Mesenchymal stem cell (in vitro differentiated cells and primary cell): ENCODE results near the gene CDK9.

Source experiments
- DNase-seq: peaks from one replicate; pipeline ENCODE4 v3.0.0-alpha.2; 2013
- H2AFZ ChIP-seq: one replicate; pipeline ENCODE4 v1.6.1; 2013; ENCODE audit warnings: low read depth, mild to moderate bottlenecking, control low read depth, inconsistent platforms, low read length, moderate library complexity
- H2AK5ac ChIP-seq: 2 replicates; pipeline ENCODE4 v1.6.1; 2013; ENCODE audit warnings: low read length, moderate library complexity, mild to moderate bottlenecking, inconsistent platforms; ENCODE audit not compliant: severe bottlenecking
- H2BK120ac ChIP-seq: one replicate; pipeline ENCODE4 v1.6.1; 2013; ENCODE audit warnings: low read depth, mild to moderate bottlenecking, inconsistent platforms, low read length, moderate library complexity
- H2BK12ac ChIP-seq, 2 experiments: one replicate each; pipeline ENCODE4 v1.6.1; 2013; ENCODE audit warnings: inconsistent platforms in 2 of 2, low read length in 2 of 2, mild to moderate bottlenecking in 2 of 2, moderate library complexity in 2 of 2, control low read depth in 1 of 2
- H2BK15ac ChIP-seq: one replicate; pipeline ENCODE4 v1.6.1; 2013; ENCODE audit warnings: mild to moderate bottlenecking, low read depth, inconsistent platforms; ENCODE audit not compliant: poor library complexity, severe bottlenecking
- H2BK5ac ChIP-seq: 2 replicates; pipeline ENCODE4 v1.6.1; 2013; ENCODE audit warnings: low read depth, mild to moderate bottlenecking, low read length, control low read depth, inconsistent platforms; ENCODE audit not compliant: poor library complexity, severe bottlenecking
- H3K14ac ChIP-seq, 2 experiments: one replicate each; pipeline ENCODE4 v1.6.1; 2013; ENCODE audit warnings: inconsistent platforms in 2 of 2, low read length in 2 of 2, control low read depth in 1 of 2, mild to moderate bottlenecking in 1 of 2, moderate library complexity in 1 of 2
- H3K18ac ChIP-seq, 2 experiments: one replicate each; pipeline ENCODE4 v1.6.1; 2013; ENCODE audit warnings: inconsistent platforms in 2 of 2, low read length in 2 of 2, control low read depth in 1 of 2, low read depth in 1 of 2, mild to moderate bottlenecking in 1 of 2
- H3K23ac ChIP-seq, 2 experiments: one replicate each; pipeline ENCODE4 v1.6.1; 2013; ENCODE audit warnings: inconsistent platforms in 2 of 2, low read length in 2 of 2, mild to moderate bottlenecking in 2 of 2, moderate library complexity in 2 of 2, control low read depth in 1 of 2
- H3K27ac ChIP-seq: 2 replicates; pipeline ENCODE4 v1.5.1; 2013; ENCODE audit warnings: mild to moderate bottlenecking, moderate library complexity, low read length, control low read depth, inconsistent platforms; ENCODE audit not compliant: poor library complexity, severe bottlenecking
- H3K27me3 ChIP-seq, 2 experiments: 2 replicates each; pipeline versions ENCODE4 v1.6.1 to v1.7.0; 2013; ENCODE audit warnings: low read length in 2 of 2, mild to moderate bottlenecking in 2 of 2, moderate library complexity in 2 of 2, control low read depth in 1 of 2, inconsistent platforms in 1 of 2; ENCODE audit not compliant: control insufficient read depth in 1 of 2, insufficient read depth in 1 of 2
- H3K36me3 ChIP-seq, 2 experiments: 2 replicates each; pipeline versions ENCODE4 v1.6.1 to v1.7.0; 2013; ENCODE audit warnings: low read length in 2 of 2, control low read depth in 1 of 2, inconsistent platforms in 1 of 2, low read depth in 1 of 2, mild to moderate bottlenecking in 1 of 2; ENCODE audit not compliant: insufficient read depth in 2 of 2, control insufficient read depth in 1 of 2
- H3K4ac ChIP-seq, 2 experiments: one replicate each; pipeline ENCODE4 v1.6.1; 2013; ENCODE audit warnings: inconsistent platforms in 2 of 2, low read length in 2 of 2, mild to moderate bottlenecking in 2 of 2, moderate library complexity in 2 of 2, control low read depth in 1 of 2, low read depth in 1 of 2
- H3K4me1 ChIP-seq: 2 replicates; pipeline ENCODE4 v1.6.1; 2013; ENCODE audit warnings: low read depth, low read length, control low read depth; ENCODE audit not compliant: control insufficient read depth, insufficient read depth
- H3K4me2 ChIP-seq: 2 replicates; pipeline ENCODE4 v1.6.1; 2013; ENCODE audit warnings: low read length, mild to moderate bottlenecking, inconsistent platforms; ENCODE audit not compliant: poor library complexity, severe bottlenecking
- H3K4me3 ChIP-seq, 2 experiments: 2 replicates each; pipeline versions ENCODE4 v1.5.1 to v1.7.0; 2013; ENCODE audit warnings: low read length in 2 of 2, mild to moderate bottlenecking in 2 of 2, control low read depth in 1 of 2, low read depth in 1 of 2; ENCODE audit not compliant: insufficient read depth in 1 of 2
- H3K79me1 ChIP-seq: replicated peaks from 2 replicates; pipeline ENCODE4 v1.6.1; 2013; ENCODE audit warnings: mild to moderate bottlenecking, control low read depth, low read length, inconsistent platforms; ENCODE audit not compliant: poor library complexity, severe bottlenecking
- H3K9ac ChIP-seq: 2 replicates; pipeline ENCODE4 v1.7.0; 2013; ENCODE audit warnings: mild to moderate bottlenecking, low read length, moderate library complexity
- H3K9me3 ChIP-seq: 2 replicates; pipeline ENCODE4 v1.7.0; 2013; ENCODE audit warnings: mild to moderate bottlenecking, low read length; ENCODE audit not compliant: control insufficient read depth
- H4K8ac ChIP-seq: one replicate; pipeline ENCODE4 v1.6.1; 2013; ENCODE audit warnings: inconsistent platforms, mild to moderate bottlenecking, low read length, moderate library complexity
- H4K91ac ChIP-seq: one replicate; pipeline ENCODE4 v1.6.1; 2013; ENCODE audit warnings: mild to moderate bottlenecking, low read length, inconsistent platforms
- WGBS: methylation state at CpG from one replicate; pipeline ENCODE4 v1.1.7; 2013; ENCODE audit warnings: mixed read lengths; 5-methylcytosine and 5-hydroxymethylcytosine counted together

CDK9 gene

GRCh38 chr9:127826253-127826913 lies 40.5 kb downstream of the CDK9 start:
- H3K79me1 ChIP-seq, result peaks cover 10% of the 10 kb centered on the region
- 91% methylated on average over 6 of the region's 7 CpGs for WGBS

DNA sequence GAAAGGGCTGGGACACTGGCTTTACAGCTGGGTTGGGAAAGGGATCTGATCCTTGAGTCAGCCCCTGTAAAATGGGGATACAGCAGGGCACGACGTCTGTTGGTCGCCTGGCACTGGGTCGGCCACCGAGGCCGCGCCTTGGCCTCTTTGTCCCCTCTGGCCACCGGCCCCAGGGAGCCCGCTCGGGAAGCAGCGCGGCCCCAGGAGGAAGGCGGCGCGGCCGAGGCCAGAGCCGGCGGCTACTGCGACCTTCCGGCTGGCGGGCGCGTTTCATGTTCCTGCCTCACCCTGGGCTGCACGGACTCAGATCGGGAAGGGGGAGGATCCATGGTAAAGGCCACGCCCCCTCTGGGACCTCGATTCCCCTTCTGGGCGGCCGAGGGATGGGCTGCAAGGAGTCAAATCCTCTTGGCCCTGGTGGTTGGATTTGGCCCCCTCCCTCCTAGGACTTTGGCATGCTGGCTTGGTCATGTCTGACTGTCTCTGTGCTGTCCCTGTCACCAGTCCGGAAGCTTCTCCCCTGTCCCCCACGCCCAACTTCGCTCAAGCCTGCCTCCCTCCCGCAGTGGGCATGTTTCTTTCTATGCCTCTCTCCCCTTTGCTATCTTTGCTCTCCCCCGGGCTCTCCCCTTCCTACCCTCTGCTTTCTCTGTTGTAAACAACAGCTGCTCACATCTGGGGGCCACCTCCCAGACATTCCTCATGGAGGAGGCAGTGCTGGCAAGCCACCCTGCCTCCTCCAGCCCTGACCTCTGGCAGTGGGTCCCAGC lies 42.6 kb downstream of the CDK9 start:
- peak overlapping the region; percentile 87 for H4K91ac ChIP-seq
- 7% methylated on average over 34 of the region's 34 CpGs for WGBS
- H3K23ac ChIP-seq, result peak overlapping the region in 1 of 2 experiments; percentile 16
- H3K4me3 ChIP-seq, result peak overlapping the region; percentile 43 to 54
- peak overlapping the region; percentile 71 for H3K4me2 ChIP-seq
- H2AK5ac ChIP-seq, result peak overlapping the region; percentile 79
- H3K9ac ChIP-seq, result peak overlapping the region; percentile 83
- H3K18ac ChIP-seq, result peak overlapping the region; percentile 85 to 86
- no peak overlapping the region for H2BK5ac ChIP-seq
- H3K4ac ChIP-seq, result peak overlapping the region; percentile 75 to 78
- peak; percentile 87 for DNase-seq
- peaks cover 17% of the 10 kb centered on the region for H3K4me1 ChIP-seq
- peak overlapping the region; percentile 64 for H2AFZ ChIP-seq
- H2BK120ac ChIP-seq, result peak overlapping the region; percentile 95
- peak overlapping the region; percentile 91 for H4K8ac ChIP-seq
- H2BK12ac ChIP-seq, result peak overlapping the region; percentile 40 to 65
- peaks cover 33 to 65% of the 10 kb centered on the region in 2 experiments for H3K36me3 ChIP-seq
- peak overlapping the region; percentile 1 for H3K27ac ChIP-seq
- no peaks in the 10 kb centered on the region for H3K9me3 ChIP-seq
- peak overlapping the region in 1 of 2 experiments; percentile 83 for H3K14ac ChIP-seq
- H2BK15ac ChIP-seq, result peak overlapping the region; percentile 92
- no peaks in the 10 kb centered on the region for H3K27me3 ChIP-seq
- peaks cover 15% of the 10 kb centered on the region for H3K79me1 ChIP-seq

More at GRCh38 chr9:127826253-127826913, 40.5 kb downstream of the CDK9 start:
- Histone ChIP-seq H4K91ac (no peak overlapping the region), H3K4me3 (no peak overlapping the region), H2BK120ac (no peak overlapping the region), H3K27ac (no peak overlapping the region), H2AK5ac (no peak overlapping the region), H2AFZ (no peak overlapping the region), H4K8ac (no peak overlapping the region), H3K9me3 (no peaks in the 10 kb centered on the region), H3K18ac (peak overlapping the region in 1 of 2 experiments; percentile 18), H3K23ac (no peak overlapping the region), H3K14ac (peak overlapping the region in 1 of 2 experiments; percentile 41), H3K36me3 (peaks cover 37 to 73% of the 10 kb centered on the region in 2 experiments), H3K4ac (peak overlapping the region in 1 of 2 experiments; percentile 32), H2BK15ac (no peak overlapping the region), H3K4me1 (peaks cover 17% of the 10 kb centered on the region), H2BK5ac (no peak overlapping the region), H2BK12ac (no peak overlapping the region), H3K4me2 (no peak overlapping the region), H3K9ac (peak overlapping the region; percentile 83), H3K27me3 (no peaks in the 10 kb centered on the region)
- no peak for DNase-seq

GRCh38 chr9:127829205-127829906 lies 43.5 kb downstream of the CDK9 start:
- 87% methylated on average over 5 of the region's 6 CpGs for WGBS
- H3K4me2 ChIP-seq, result no peak overlapping the region
- H3K14ac ChIP-seq, result no peak overlapping the region

More at GRCh38 chr9:127829205-127829906, 43.5 kb downstream of the CDK9 start:
- Histone ChIP-seq H3K27me3 (no peaks in the 10 kb centered on the region), H3K36me3 (peaks cover 26 to 58% of the 10 kb centered on the region in 2 experiments), H3K27ac (no peak overlapping the region), H4K91ac (peak overlapping the region; percentile 82), H3K4me1 (peaks cover 17% of the 10 kb centered on the region), H3K79me1 (peaks cover 15% of the 10 kb centered on the region), H4K8ac (peak overlapping the region; percentile 70), H3K18ac (peak overlapping the region; percentile 40 to 46), H2BK12ac (peak overlapping the region; percentile 27 to 93), H3K23ac (peak overlapping the region in 1 of 2 experiments; percentile 3), H3K4me3 (peak overlapping the region in 1 of 2 experiments; percentile 54), H2AK5ac (peak overlapping the region; percentile 75), H2AFZ (no peak overlapping the region), H3K9me3 (no peaks in the 10 kb centered on the region), H2BK5ac (no peak overlapping the region), H3K4ac (peak overlapping the region in 1 of 2 experiments; percentile 50), H2BK120ac (peak overlapping the region; percentile 74), H3K9ac (peak overlapping the region; percentile 83), H2BK15ac (no peak overlapping the region)
- no peak for DNase-seq
